Ovary (tissue), 9 donors: ENCODE measurements around the gene SLC52A1. TPM values are rescaled to one million over a fixed set of nuclear protein-coding genes. Genes with fewer than 3 reads are reported as not detected.

Experiments used
- DNase-seq, 5 donors: peaks; one replicate each; pipeline ENCODE4 v3.0.0-alpha.2; 2019 to 2020
- H3K27ac ChIP-seq, 2 donors: fragments of 200-600 bp; one replicate each; pipeline versions ENCODE4 v1.5.1 to v1.8.0; 2019 to 2022
- H3K27me3 ChIP-seq: fragments of 200-600 bp; one replicate; pipeline ENCODE4 v1.8.0; 2022
- H3K36me3 ChIP-seq: fragments of 200-600 bp; sonication (generic); one replicate; pipeline ENCODE4 v1.5.1; 2019
- H3K4me1 ChIP-seq: one replicate; pipeline ENCODE4 v1.8.1; 2013; ENCODE audit warnings: mild to moderate bottlenecking, moderate library complexity; ENCODE audit not compliant: insufficient read depth
- H3K4me3 ChIP-seq: fragments of 200-600 bp; sonication (generic); one replicate; pipeline ENCODE4 v1.5.1; 2017
- H3K9me3 ChIP-seq, 2 donors: fragments of 200-600 bp in 1 of 2; sonication (generic) in 1 of 2; one replicate each; pipeline versions ENCODE4 v1.5.1 to v1.8.1; 2013 to 2019; ENCODE audit warnings: mild to moderate bottlenecking in 1 of 2, moderate library complexity in 1 of 2
- CTCF ChIP-seq, 3 donors: fragments of 450-650 bp in 2 of 3; fragments of 200-600 bp in 1 of 3; IDR thresholded peaks; one replicate each; pipeline versions ENCODE4 v1.5.1 to v1.8.0; 2016 to 2022; ENCODE audit warnings: antibody characterized with exemption in 3 of 3, mild to moderate bottlenecking in 1 of 3
- EP300 ChIP-seq: sonication (generic); formaldehyde crosslinking; IDR thresholded peaks from one replicate; pipeline ENCODE4 v1.6.1; 2017; ENCODE audit warnings: antibody characterized with exemption
- POLR2A ChIP-seq: fragments of 450-650 bp; IDR thresholded peaks from one replicate; pipeline ENCODE4 v1.6.1; 2017; ENCODE audit warnings: antibody characterized with exemption, mild to moderate bottlenecking, moderate library complexity
- WGBS, 3 donors: extraction: QIAGEN DNeasy Blood & Tissue Kit in 1 of 3; methylation state at CpG; one replicate each; pipeline versions ENCODE4 v1.1.5 to v1.1.7; 2013 to 2017; 5-methylcytosine and 5-hydroxymethylcytosine counted together
- intact Hi-C, 4 donors: fragments of 100-400 bp; cut with DNase I; formaldehyde crosslinking; loops; one replicate each; pipeline versions ENCODE4 v1.11.0 to v1.15.1; 2022 to 2023
- polyA plus RNA-seq, 2 donors: library from polyadenylated mRNA; stranded (reverse); fragments of 200-250 nt in 1 of 2; fragments of 350-450 nt in 1 of 2; fragmentation: Illumina TruSeq in 1 of 2; extraction: RNeasy Lipid Tissue Mini Kit (QIAGEN cat#74804) in 1 of 2; gene quantifications; one replicate each; pipeline ENCODE4 v1.2.3, GENCODE V29; 2013 to 2014
- total RNA-seq, 7 donors: library from RNA; depleted of rRNA in 2 of 7; stranded (reverse); fragments of >200 nt in 2 of 7; fragmentation: NEBNext Ultra II Directional in 3 of 7; extraction: Animal tissue kit (Norgen Biotek cat#: 25700) in 3 of 7; gene quantifications; one replicate each; pipeline versions ENCODE4 v1.1.0 to v1.2.4, GENCODE V29; 2016 to 2023
- donor health status: DM: no; HTN: no; CAD: no; lungs with moderate emphysema.
- donor health status: DM: no; HTN: no; CAD: no.
- donor health status: Bipolar disorder and iron deficiency.
- donor health status: DM: yes; HTN: yes; CAD: no.
- donor health status: DM: no; HTN: no; CAD: no.
- donor health status: DM: yes; HTN: yes; CAD: no.

Gene SLC52A1
- total and polyA plus RNA-seq, 9 donors: 0.08 to 1.0 (median 0.19) TPM; not detected in 5

- TF ChIP-seq EP300 (no peak), POLR2A (peak; percentile 72), CTCF (IDR thresholded peaks at IDR 0.05) (peak; percentile 50 to 83 (median 79))
- Histone ChIP-seq H3K4me1 (peaks cover 11% of the 10 kb centered on the region), H3K4me3 (peak within 1 kb of the TSS; percentile 51), H3K27ac (peak within 1 kb of the TSS; percentile 95 to 97), H3K27me3 (no peaks in the 10 kb centered on the region), H3K36me3 (no peaks in the 10 kb centered on the region), H3K9me3 (no peaks in the 10 kb centered on the region)
- peak; percentile 90 to 93 (median 92) for DNase-seq
- intact Hi-C loops: loop anchor here in 1 of 4 donors (5.0 kb wide), 1 partner anchor 80 kb away; no protein-coding TSS in a partner anchor
- WGBS, 3 donors: 0 to 1% (median 1%) methylated on average over 60 to 78 of the region's 78 CpGs
Observed at GRCh38 chr17:4986951-4987766, 48.1 kb downstream of the SLC52A1 start, which contains the start of gene CAMTA2. CAMTA2 (minus strand) TSS chr17:4987675; CDS start chr17:4986222, 1,453 bp downstream.

GRCh38 chr17:4986403-4986802 is 48.8 kb downstream of the SLC52A1 start:
- H3K9me3 ChIP-seq: no peaks in the 10 kb centered on the region
- peak overlapping the region; percentile 95 to 97 for H3K27ac ChIP-seq
- H3K27me3 ChIP-seq: no peaks in the 10 kb centered on the region
- no peaks in the 10 kb centered on the region for H3K36me3 ChIP-seq
- TF ChIP-seq POLR2A: no peak
- no peak for TF ChIP-seq EP300
- no peak for TF ChIP-seq CTCF (IDR thresholded peaks at IDR 0.05)
- intact Hi-C loops: loop anchor here in 1 of 4 donors (5.0 kb wide), 1 partner anchor 79 kb away; no protein-coding TSS in a partner anchor
- H3K4me1 ChIP-seq: peaks cover 11% of the 10 kb centered on the region
- peak overlapping the region; percentile 51 for H3K4me3 ChIP-seq
- DNase-seq: peak in 2 of 5 donors; percentile 21 to 45
- WGBS, 3 donors: 46 to 55% (median 50%) methylated on average over 5 of the region's 5 CpGs

Other genes starting within 250 kb of the SLC52A1 start
- gene VMO1, start 249.1 kb downstream of the SLC52A1 start, total RNA-seq: 1 to 10 TPM in 5 of 7 donors, under 1 TPM in 2; 0.69 to 3.5 (median 1.3) TPM
- 1 to 10 TPM in 1 of 2 donors, not detected in 1; 1.1 TPM for gene VMO1, start 249.1 kb downstream of the SLC52A1 start, polyA plus RNA-seq
- gene GLTPD2, start 246.5 kb downstream of the SLC52A1 start, total RNA-seq: not detected
- gene GLTPD2, start 246.5 kb downstream of the SLC52A1 start, polyA plus RNA-seq: not detected
- gene PSMB6, start 239.3 kb downstream of the SLC52A1 start, total RNA-seq: 100 to 1,000 TPM in 1 of 7 donors, 10 to 100 TPM in 6; 74.6 to 123 (median 87.9) TPM
- gene PSMB6, start 239.3 kb downstream of the SLC52A1 start, polyA plus RNA-seq: 100 to 1,000 TPM in 1 of 2 donors, 10 to 100 TPM in 1; 87.8 to 111 TPM
- 10 to 100 TPM; 16.2 to 53.3 (median 42.7) TPM for gene PLD2, start 228.3 kb downstream of the SLC52A1 start, total RNA-seq
- gene PLD2, start 228.3 kb downstream of the SLC52A1 start, polyA plus RNA-seq: 10 to 100 TPM; 20.3 to 31.4 TPM
- gene MINK1, start 202.1 kb downstream of the SLC52A1 start, total RNA-seq: 100 to 1,000 TPM in 4 of 7 donors, 10 to 100 TPM in 3; 37.6 to 177 (median 108) TPM
- 10 to 100 TPM; 66.4 to 71.9 TPM for gene MINK1, start 202.1 kb downstream of the SLC52A1 start, polyA plus RNA-seq
- gene C17orf107, start 135.9 kb downstream of the SLC52A1 start, total RNA-seq: 10 to 100 TPM in 2 of 7 donors, 1 to 10 TPM in 5; 6.0 to 11.8 (median 8.6) TPM
- gene C17orf107, start 135.9 kb downstream of the SLC52A1 start, polyA plus RNA-seq: 1 to 10 TPM; 1.1 to 4.4 TPM
- gene CHRNE, start 132.3 kb downstream of the SLC52A1 start, total RNA-seq: 1 to 10 TPM in 4 of 7 donors, under 1 TPM in 3; 0.34 to 1.4 (median 1.0) TPM
- 1 to 10 TPM in 1 of 2 donors, under 1 TPM in 1; 0.53 to 1.1 TPM for gene CHRNE, start 132.3 kb downstream of the SLC52A1 start, polyA plus RNA-seq
- under 1 TPM in 1 of 7 donors, not detected in 6; 0.10 TPM for gene GP1BA, start 103.1 kb downstream of the SLC52A1 start, total RNA-seq
- gene GP1BA, start 103.1 kb downstream of the SLC52A1 start, polyA plus RNA-seq: under 1 TPM in 1 of 2 donors, not detected in 1; 0.04 TPM
- 10 to 100 TPM; 18.7 to 55.4 (median 42.3) TPM for gene SLC25A11, start 95.4 kb downstream of the SLC52A1 start, total RNA-seq
- gene SLC25A11, start 95.4 kb downstream of the SLC52A1 start, polyA plus RNA-seq: 10 to 100 TPM; 12.7 to 44.1 TPM
- gene RNF167, start 95.2 kb downstream of the SLC52A1 start, total RNA-seq: 10 to 100 TPM; 22.7 to 89.6 (median 78.1) TPM
- 100 to 1,000 TPM in 1 of 2 donors, 10 to 100 TPM in 1; 91.8 to 221 TPM for gene RNF167, start 95.2 kb downstream of the SLC52A1 start, polyA plus RNA-seq
- gene PFN1, start 86.9 kb downstream of the SLC52A1 start, total RNA-seq: 100 to 1,000 TPM; 201 to 415 (median 323) TPM
- 100 to 1,000 TPM; 254 to 542 TPM for gene PFN1, start 86.9 kb downstream of the SLC52A1 start, polyA plus RNA-seq
- gene ENO3, start 84.3 kb downstream of the SLC52A1 start, total RNA-seq: 1 to 10 TPM; 2.5 to 6.1 (median 4.1) TPM
- 1 to 10 TPM; 1.8 to 5.0 TPM for gene ENO3, start 84.3 kb downstream of the SLC52A1 start, polyA plus RNA-seq
- 10 to 100 TPM; 30.4 to 55.2 (median 38.6) TPM for gene SPAG7, start 67.6 kb downstream of the SLC52A1 start, total RNA-seq
- 10 to 100 TPM; 31.7 to 60.6 TPM for gene SPAG7, start 67.6 kb downstream of the SLC52A1 start, polyA plus RNA-seq
- gene CAMTA2, start 47.8 kb downstream of the SLC52A1 start, total RNA-seq: 10 to 100 TPM; 10.2 to 71.2 (median 35.7) TPM
- 10 to 100 TPM; 21.6 to 33.0 TPM for gene CAMTA2, start 47.8 kb downstream of the SLC52A1 start, polyA plus RNA-seq
- 1 to 10 TPM in 6 of 7 donors, under 1 TPM in 1; 0.95 to 5.0 (median 1.9) TPM for gene INCA1, start 37.9 kb downstream of the SLC52A1 start, total RNA-seq
- gene INCA1, start 37.9 kb downstream of the SLC52A1 start, polyA plus RNA-seq: 1 to 10 TPM; 1.5 to 2.8 TPM
- 100 to 1,000 TPM in 4 of 7 donors, 10 to 100 TPM in 3; 17.5 to 129 (median 105) TPM for gene KIF1C, start 37.5 kb downstream of the SLC52A1 start, total RNA-seq
- 10 to 100 TPM; 31.5 to 60.1 TPM for gene KIF1C, start 37.5 kb downstream of the SLC52A1 start, polyA plus RNA-seq
- 1 to 10 TPM; 3.6 to 8.4 (median 7.6) TPM for gene ZFP3, start 43.0 kb upstream of the SLC52A1 start, total RNA-seq
- gene ZFP3, start 43.0 kb upstream of the SLC52A1 start, polyA plus RNA-seq: 1 to 10 TPM; 3.3 to 6.5 TPM
- 10 to 100 TPM in 4 of 7 donors, 1 to 10 TPM in 3; 7.8 to 15.3 (median 11.1) TPM for gene ZNF232, start 76.5 kb upstream of the SLC52A1 start, total RNA-seq
- 10 to 100 TPM in 1 of 2 donors, 1 to 10 TPM in 1; 9.1 to 11.8 TPM for gene ZNF232, start 76.5 kb upstream of the SLC52A1 start, polyA plus RNA-seq
- 1 to 10 TPM in 3 of 7 donors, under 1 TPM in 4; under 0.01 to 2.0 (median 0.86) TPM for gene USP6, start 80.6 kb upstream of the SLC52A1 start, total RNA-seq
- gene USP6, start 80.6 kb upstream of the SLC52A1 start, polyA plus RNA-seq: under 1 TPM; 0.20 to 0.68 TPM
- gene ZNF594, start 156.4 kb upstream of the SLC52A1 start, total RNA-seq: 10 to 100 TPM; 16.9 to 35.6 (median 21.9) TPM
- 1 to 10 TPM; 6.4 to 7.4 TPM for gene ZNF594, start 156.4 kb upstream of the SLC52A1 start, polyA plus RNA-seq
- 1 to 10 TPM in 6 of 7 donors, under 1 TPM in 1; 0.60 to 3.6 (median 1.3) TPM for gene SCIMP, start 199.4 kb upstream of the SLC52A1 start, total RNA-seq
- 1 to 10 TPM in 1 of 2 donors, under 1 TPM in 1; 0.45 to 8.3 TPM for gene SCIMP, start 199.4 kb upstream of the SLC52A1 start, polyA plus RNA-seq
- gene RABEP1, start 246.9 kb upstream of the SLC52A1 start, total RNA-seq: 10 to 100 TPM; 19.5 to 48.7 (median 40.5) TPM
- 10 to 100 TPM; 15.1 to 36.6 TPM for gene RABEP1, start 246.9 kb upstream of the SLC52A1 start, polyA plus RNA-seq